IPS DF 6.9 (cell line): ENCODE measurements around the gene WBP2.

Experiments used
- DNase-seq: peaks from one replicate; pipeline ENCODE4 v3.0.0-alpha.2; 2013; ENCODE audit warnings: low read depth, low spot score
- H3K27ac ChIP-seq: one replicate; pipeline ENCODE4 v1.5.1; 2013; ENCODE audit warnings: low read length, control low read depth
- H3K27me3 ChIP-seq: 2 replicates; pipeline ENCODE4 v1.6.1; 2013; ENCODE audit warnings: mild to moderate bottlenecking, low read length; ENCODE audit not compliant: control insufficient read depth, insufficient read depth
- H3K36me3 ChIP-seq: 2 replicates; pipeline ENCODE4 v1.6.1; 2013; ENCODE audit warnings: low read length; ENCODE audit not compliant: control insufficient read depth, insufficient read depth
- H3K4me1 ChIP-seq: 2 replicates; pipeline ENCODE4 v1.6.1; 2013; ENCODE audit warnings: low read length; ENCODE audit not compliant: control insufficient read depth, insufficient read depth
- H3K4me3 ChIP-seq: 2 replicates; pipeline ENCODE4 v1.5.1; 2013; ENCODE audit warnings: mild to moderate bottlenecking, low read length
- H3K9me3 ChIP-seq: 2 replicates; pipeline ENCODE4 v1.6.1; 2013; ENCODE audit warnings: low read length, inconsistent platforms; ENCODE audit not compliant: control insufficient read depth, insufficient read depth
- WGBS: extraction: QIAGEN DNeasy Blood & Tissue Kit; methylation state at CpG from one replicate; pipeline ENCODE4 v1.1.7; 2013; ENCODE audit warnings: mixed read lengths, missing lambda C conversion rate; ENCODE audit not compliant: insufficient read length, insufficient coverage; 5-methylcytosine and 5-hydroxymethylcytosine counted together

Gene WBP2

DNA sequence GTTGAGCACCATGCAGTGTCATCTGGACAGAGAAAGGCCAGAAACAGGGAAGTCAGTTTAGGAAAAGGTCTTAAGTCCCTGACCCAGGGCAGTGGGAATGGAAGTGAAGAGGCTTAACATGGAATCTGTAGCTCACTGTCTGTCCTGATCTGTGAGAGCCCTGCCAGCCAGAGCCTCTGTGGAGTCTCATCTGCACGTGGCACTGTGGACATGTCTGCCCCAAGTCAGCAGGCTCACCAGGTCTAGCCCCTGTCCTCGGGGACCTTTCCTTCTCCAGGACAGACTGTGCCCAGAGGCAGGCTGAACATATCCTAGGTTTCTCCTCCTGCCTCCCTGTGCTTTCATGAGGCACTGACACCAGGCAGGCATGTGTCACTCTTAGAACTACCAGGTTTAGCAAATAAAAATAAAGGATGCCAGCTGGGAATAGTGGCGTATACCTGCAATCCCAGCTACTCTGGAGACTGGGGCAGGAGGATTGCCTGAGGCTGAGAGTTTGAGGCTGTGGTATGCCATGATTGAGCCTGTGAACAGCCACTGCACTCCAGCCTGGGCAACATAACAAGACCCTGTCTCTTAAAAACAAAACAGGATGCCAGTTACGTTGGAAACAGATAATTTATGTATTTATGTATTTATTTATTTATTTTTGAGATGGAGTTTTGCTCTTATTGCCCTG, 48.2 kb downstream of the WBP2 start:
- H3K36me3 ChIP-seq, result peaks cover 11% of the 10 kb centered on the region; the same call in 1 of the 2 replicates
- H3K4me1 ChIP-seq, result no peaks in the 10 kb centered on the region
- WGBS, result no CpG with 5 or more reads among the region's 4 CpGs
- no peaks in the 10 kb centered on the region for H3K9me3 ChIP-seq
- H3K27me3 ChIP-seq, result no peaks in the 10 kb centered on the region
- DNase-seq, result no peak
- no peak overlapping the region for H3K27ac ChIP-seq
- H3K4me3 ChIP-seq, result no peak overlapping the region

DNA sequence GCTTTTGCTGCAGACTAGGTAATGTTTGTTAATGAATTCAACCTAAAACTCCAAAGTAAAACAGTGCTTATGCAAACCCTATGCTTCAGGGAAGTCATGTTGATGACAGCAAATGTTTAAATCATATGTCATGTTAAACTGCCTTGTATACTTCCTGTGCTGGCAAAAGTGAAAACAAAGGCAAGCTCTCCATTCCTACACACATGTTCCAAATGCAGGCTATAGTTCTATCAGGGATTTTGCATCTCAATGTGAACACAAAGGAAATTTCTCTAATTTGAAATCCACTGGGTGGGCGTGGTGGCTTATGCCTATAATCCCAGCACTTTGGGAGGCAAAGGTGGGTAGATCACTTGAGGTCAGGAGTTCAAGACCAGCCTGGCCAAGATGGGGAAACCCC, 51.3 kb downstream of the WBP2 start:
- no peaks in the 10 kb centered on the region for H3K4me1 ChIP-seq
- H3K4me3 ChIP-seq, result no peak overlapping the region
- H3K36me3 ChIP-seq, result peaks cover 3% of the 10 kb centered on the region; the same call in 1 of the 2 replicates
- no CpG with 5 or more reads among the region's 1 CpG for WGBS
- no peak for DNase-seq
- no peaks in the 10 kb centered on the region for H3K27me3 ChIP-seq
- H3K9me3 ChIP-seq, result no peaks in the 10 kb centered on the region
- H3K27ac ChIP-seq, result no peak overlapping the region

DNA sequence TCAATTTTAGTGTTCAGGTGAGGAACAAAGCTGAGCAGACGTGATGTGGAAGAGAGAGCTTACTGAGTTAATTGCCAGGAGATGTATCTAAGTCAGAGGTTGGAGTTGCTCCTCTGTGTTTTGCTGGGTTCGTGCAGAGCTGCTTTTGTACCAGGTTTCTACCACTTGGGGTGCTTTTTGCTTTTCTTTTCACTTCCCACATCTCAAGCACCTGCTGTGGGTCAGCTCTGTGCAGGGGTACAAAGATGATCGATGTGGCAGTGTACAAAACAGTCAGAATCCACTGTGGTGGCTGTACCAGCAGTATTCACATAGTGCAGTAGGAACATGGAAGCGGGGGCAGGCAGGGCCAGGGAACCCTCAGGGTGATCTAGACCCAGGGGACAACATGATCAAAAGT, 55.7 kb downstream of the WBP2 start:
- peaks cover 6% of the 10 kb centered on the region; the same call in 1 of the 2 replicates for H3K36me3 ChIP-seq
- H3K9me3 ChIP-seq, result no peaks in the 10 kb centered on the region
- no peak overlapping the region for H3K27ac ChIP-seq
- no CpG with 5 or more reads among the region's 4 CpGs for WGBS
- no peak overlapping the region for H3K4me3 ChIP-seq
- no peaks in the 10 kb centered on the region for H3K4me1 ChIP-seq
- H3K27me3 ChIP-seq, result no peaks in the 10 kb centered on the region
- no peak for DNase-seq

DNA sequence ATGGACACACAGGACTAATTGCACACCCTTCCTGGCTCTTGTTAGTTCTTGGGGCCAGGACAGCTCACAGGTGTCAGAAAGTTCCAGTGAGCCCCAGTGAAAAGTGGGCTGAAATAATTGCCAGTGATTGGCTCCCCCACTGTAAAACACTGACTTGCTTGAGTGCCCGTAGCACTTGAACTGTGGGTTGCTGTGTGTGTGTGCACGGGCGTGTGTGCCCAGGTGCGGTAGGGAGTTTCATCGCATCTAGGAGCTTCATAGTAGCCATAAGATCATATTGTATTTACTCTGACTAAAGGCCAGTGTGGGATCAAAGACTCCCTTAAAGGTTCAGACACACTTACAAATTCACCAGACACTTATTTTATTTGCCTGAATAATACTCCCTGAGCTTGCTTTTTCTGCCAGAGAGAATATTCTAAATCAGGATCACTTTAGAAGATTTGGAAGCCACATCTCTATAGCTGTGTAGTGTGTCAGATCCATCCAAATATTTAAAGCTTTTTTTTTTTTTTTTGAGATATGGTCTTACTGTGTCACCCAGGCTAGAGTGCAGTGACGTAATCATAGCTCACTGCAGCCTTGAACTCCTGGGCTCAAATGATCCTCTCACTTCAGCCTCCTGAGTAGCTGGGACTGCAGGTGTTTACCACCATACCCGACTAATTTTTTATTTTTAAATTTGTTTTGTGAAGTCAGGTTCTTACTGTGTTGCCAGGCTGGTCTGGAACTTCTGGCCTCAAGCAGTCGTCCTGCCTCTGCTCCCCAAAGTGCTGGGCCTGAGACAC, 59.1 kb downstream of the WBP2 start:
- Histone ChIP-seq H3K27me3 (no peaks in the 10 kb centered on the region), H3K36me3 (peaks cover 9% of the 10 kb centered on the region; the same call in 1 of the 2 replicates), H3K4me3 (no peak overlapping the region), H3K9me3 (no peaks in the 10 kb centered on the region), H3K27ac (no peak overlapping the region), H3K4me1 (no peaks in the 10 kb centered on the region)
- DNase-seq, result no peak
- WGBS, result no CpG with 5 or more reads among the region's 8 CpGs
